GM10248 (cell line): ENCODE data around the gene DNAH11.

Experiments used
- CTCF ChIA-PET: fragments of 300-600 bp; sonication (Branson Sonifier 250); formaldehyde crosslinking; extraction: SDS; loops from one replicate; lab custom pipeline; 2021; ENCODE audit warnings: antibody characterized with exemption; lab: Yijun Ruan, JAX
- POLR2A ChIA-PET: fragments of 350-650 bp; sonication (Branson Sonifier 250); formaldehyde crosslinking; extraction: SDS; loops from one replicate; lab custom pipeline; 2020; ENCODE audit warnings: antibody characterized with exemption; lab: Yijun Ruan, JAX
- DNase-seq: peaks from one replicate; pipeline ENCODE4 v3.0.0; 2012; ENCODE audit errors: extremely low spot score
- CTCF ChIP-seq: IDR thresholded peaks from 2 replicates; pipeline ENCODE4 v1.5.1; 2012; ENCODE audit warnings: mild to moderate bottlenecking, low read depth; ENCODE audit errors: extremely low read depth, missing control alignments, control extremely low read depth

The DNAH11 gene

GRCh38 chr7:21782996-21783395, 240.2 kb downstream of the DNAH11 start:
- ChIA-PET POLR2A (no interaction called here), CTCF (no interaction called here)
- TF ChIP-seq CTCF, result no peak
- no peak for DNase-seq

- no peak for TF ChIP-seq CTCF
- POLR2A ChIA-PET, result no interaction called here
- CTCF ChIA-PET, result interaction anchor here (1.4 kb wide), 1 partner anchor 18 kb away, joined by 8 read pairs; no protein-coding TSS in a partner anchor
- DNase-seq, result no peak
These were observed 242.2 kb downstream of the DNAH11 start for GRCh38 chr7:21784989-21785388.

DNA sequence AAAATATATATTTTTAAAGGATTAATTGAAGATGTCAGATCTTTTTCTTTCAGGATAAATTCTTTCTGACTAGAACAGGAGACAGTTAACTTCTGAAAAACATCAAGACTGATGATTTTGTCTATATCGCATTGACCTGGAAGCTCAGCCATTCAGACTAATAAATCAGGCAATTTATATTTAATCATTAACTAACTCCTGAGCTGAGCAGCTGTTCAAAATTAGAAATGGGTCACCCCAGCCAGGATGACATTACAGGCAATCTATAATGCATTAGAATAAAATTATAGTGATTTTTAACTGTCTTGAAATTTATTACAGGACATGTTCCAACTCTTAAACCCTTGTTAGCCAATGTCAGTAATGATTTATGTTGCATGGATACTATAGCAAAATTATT, 263.0 kb downstream of the DNAH11 start:
- DNase-seq, result no peak
- ChIA-PET CTCF (no interaction called here), POLR2A (no interaction called here)
- TF ChIP-seq CTCF, result no peak

DNA sequence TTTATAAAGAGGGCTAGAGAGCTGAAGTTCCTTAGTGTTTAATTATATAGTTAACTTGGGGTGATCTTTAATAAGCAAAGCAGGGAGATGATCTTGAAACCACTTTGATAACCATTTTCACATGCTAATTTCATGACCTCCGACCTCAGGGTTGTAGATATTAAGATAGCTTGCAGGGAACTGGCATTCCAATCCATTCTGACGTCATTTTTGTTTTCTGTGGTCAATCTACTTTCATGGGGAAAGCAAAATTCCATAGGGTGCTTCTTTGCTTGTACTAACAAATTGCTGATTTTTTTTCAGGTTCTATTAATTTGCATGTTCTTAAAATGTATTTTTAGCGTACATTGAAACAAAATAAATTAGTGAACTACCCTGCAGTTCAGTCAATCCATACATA, 263.5 kb downstream of the DNAH11 start:
- ChIA-PET POLR2A (no interaction called here), CTCF (no interaction called here)
- no peak for TF ChIP-seq CTCF
- DNase-seq, result no peak

DNA sequence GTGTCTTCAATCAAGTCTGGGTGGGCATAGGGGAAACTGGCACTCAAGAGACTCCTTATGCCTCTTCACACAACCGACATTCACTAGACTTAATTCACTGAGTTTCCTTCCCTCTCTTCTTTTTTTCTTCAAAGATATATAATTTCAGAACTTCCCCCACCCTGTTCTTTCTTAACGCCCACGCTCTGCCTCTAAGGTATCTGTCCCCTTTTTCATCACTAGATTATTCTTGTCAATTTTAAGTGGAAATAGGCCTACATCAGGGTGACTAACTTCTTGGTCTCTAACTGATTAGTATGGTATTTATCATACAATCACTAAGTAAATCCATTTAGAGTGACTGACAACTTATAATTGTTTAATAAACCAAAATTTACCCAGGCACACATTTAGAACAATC, 276.2 kb downstream of the DNAH11 start:
- no peak for TF ChIP-seq CTCF
- POLR2A ChIA-PET, result no interaction called here
- no peak for DNase-seq
- CTCF ChIA-PET, result no interaction called here

DNA sequence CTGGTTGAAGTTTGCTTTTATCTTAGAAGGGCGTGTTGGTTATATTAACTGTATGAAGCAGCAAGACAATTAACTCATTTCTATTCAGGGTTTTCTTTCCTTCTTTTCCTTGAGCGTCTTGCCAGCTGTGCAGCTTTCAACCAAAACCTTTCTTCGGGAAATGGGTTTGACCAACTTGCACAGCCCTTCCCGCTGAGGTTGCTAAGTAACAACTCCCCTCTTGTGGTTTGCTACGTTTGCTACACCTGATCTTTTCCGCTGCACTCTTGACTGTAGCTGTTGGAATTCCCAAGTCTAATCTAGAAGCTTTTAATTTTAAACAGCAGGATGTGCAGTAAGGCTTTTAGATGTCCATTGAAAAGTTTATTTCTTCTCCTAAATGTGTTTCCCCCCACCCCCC, 286.0 kb downstream of the DNAH11 start:
- no peak for DNase-seq
- ChIA-PET POLR2A (no interaction called here), CTCF (interaction anchor here (1.3 kb wide), 1 partner anchor 17 kb away, joined by 3 read pairs; no protein-coding TSS in a partner anchor)
- TF ChIP-seq CTCF, result no peak

GRCh38 chr7:21829731-21830130, 286.9 kb downstream of the DNAH11 start:
- ChIA-PET CTCF (no interaction called here), POLR2A (no interaction called here)
- TF ChIP-seq CTCF, result no peak
- DNase-seq, result no peak
